NB4 (cell line): Measurements from ENCODE around the gene SMAD9.

Source experiments
- DNase-seq: peaks from one replicate; pipeline ENCODE4 v3.0.0; 2010; ENCODE audit warnings: low read depth
- H3K4me3 ChIP-seq: one replicate; pipeline ENCODE4 v1.5.1; 2011; ENCODE audit warnings: mild to moderate bottlenecking, low read depth, low read length, moderate library complexity
- CTCF ChIP-seq: IDR thresholded peaks from one replicate; pipeline ENCODE4 v1.5.1; 2012; ENCODE audit warnings: low read depth, low read length
- MYC ChIP-seq: IDR thresholded peaks from 2 replicates; pipeline ENCODE4 v1.6.1; 2011; ENCODE audit warnings: low read depth, low read length
- POLR2A ChIP-seq: IDR thresholded peaks from 2 replicates; pipeline ENCODE4 v1.6.1; 2011; ENCODE audit warnings: mild to moderate bottlenecking; ENCODE audit not compliant: insufficient read length; ENCODE audit errors: extremely low read depth
- TF ChIP-seq, protein P1 (sequence below): IDR thresholded peaks from 2 replicates; pipeline ENCODE4 v1.6.1; 2011; ENCODE audit warnings: low read depth, low read length

SMAD9 gene

GRCh38 chr13:36882829-36883390 is 37.1 kb downstream of the SMAD9 start:
- DNase-seq = no peak
- no peak overlapping the region for H3K4me3 ChIP-seq
- TF ChIP-seq MYC (no peak), CTCF (no peak), POLR2A (no peak)
- TF ChIP-seq, protein P1, sequence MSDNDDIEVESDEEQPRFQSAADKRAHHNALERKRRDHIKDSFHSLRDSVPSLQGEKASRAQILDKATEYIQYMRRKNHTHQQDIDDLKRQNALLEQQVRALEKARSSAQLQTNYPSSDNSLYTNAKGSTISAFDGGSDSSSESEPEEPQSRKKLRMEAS = no peak

DNA sequence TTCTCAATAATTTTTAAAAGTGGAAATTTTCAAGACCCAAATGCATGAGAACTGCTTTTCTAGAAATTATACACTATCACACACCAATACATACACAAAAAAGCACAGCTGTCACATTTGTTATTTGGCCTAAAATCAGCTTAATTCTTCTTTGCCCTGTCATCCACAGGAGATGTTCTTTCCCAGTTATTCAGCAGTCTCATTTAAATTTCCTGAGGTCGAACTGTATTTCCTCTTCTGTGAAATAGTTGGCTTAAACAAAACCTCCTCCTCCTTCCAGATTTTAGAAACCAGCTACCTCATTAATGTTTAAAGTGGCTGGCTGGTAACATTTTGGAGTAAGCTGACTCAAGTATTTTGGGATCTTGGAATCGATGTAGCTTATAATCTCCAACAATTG is 39.1 kb downstream of the SMAD9 start:
- no peak overlapping the region for H3K4me3 ChIP-seq
- DNase-seq = no peak
- TF ChIP-seq CTCF = no peak
- no peak for TF ChIP-seq POLR2A
- TF ChIP-seq, protein P1 = no peak
- no peak for TF ChIP-seq MYC

GRCh38 chr13:36879218-36879938 is 40.7 kb downstream of the SMAD9 start:
- DNase-seq = no peak

GRCh38 chr13:36875961-36876360 is 44.1 kb downstream of the SMAD9 start:
- TF ChIP-seq POLR2A = no peak
- no peak for TF ChIP-seq MYC
- TF ChIP-seq, protein P1 = no peak
- no peak for TF ChIP-seq CTCF
- DNase-seq = no peak
- H3K4me3 ChIP-seq = no peak overlapping the region

More at GRCh38 chr13:36879218-36879938, 40.7 kb downstream of the SMAD9 start:
- no peak overlapping the region for H3K4me3 ChIP-seq
- TF ChIP-seq CTCF (no peak), POLR2A (no peak), MYC (no peak)
- TF ChIP-seq, protein P1 = no peak

DNA sequence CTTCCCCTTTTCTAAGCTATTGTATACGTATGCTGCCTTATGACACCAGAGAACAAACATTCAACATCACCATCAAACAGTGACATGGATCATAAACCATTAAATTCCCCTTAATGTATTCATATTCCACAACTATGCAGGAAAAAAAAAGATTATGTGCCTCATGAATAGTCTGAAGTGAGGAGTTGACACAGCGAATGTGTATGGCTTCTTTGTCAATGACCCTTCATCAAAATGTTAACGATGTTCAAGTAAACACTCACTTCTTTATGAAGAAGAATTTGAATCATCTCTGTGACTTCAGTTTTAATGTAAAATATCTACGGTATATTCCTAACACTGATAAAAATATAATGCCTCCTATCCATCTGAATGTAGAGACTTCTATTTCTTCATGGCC is 44.6 kb downstream of the SMAD9 start:
- DNase-seq = no peak
- TF ChIP-seq CTCF (no peak), MYC (no peak), POLR2A (no peak)
- TF ChIP-seq, protein P1 = no peak
- no peak overlapping the region for H3K4me3 ChIP-seq
